ENCODE data around the gene IVL.

The IVL gene

GRCh38 chr1:152951711-152952110 is 43.4 kb downstream of the IVL start:
- DNase-seq (ENCODE audit: low read depth, low spot score): no peak

DNA sequence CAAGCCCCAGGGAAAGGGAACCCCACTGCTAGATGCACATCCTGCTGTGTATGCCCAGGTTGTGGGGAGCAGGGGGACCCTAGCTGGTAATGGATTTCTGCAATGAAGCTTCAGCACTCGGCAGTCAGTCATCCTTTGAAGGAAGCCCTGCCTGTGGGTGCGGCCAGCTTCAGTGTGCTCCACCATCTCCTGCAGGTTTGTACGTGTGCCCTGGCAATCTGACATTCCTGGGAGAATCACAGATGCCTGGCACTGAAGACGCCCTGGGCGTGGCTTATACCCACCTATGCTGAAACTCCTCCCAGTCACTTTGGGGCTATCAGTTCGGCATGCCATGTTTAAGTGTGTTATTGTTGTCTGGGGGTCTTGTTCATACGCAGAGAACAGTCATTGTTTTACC is 45.4 kb downstream of the IVL start:
- DNase-seq (ENCODE audit: low read depth, low spot score): no peak

DNA sequence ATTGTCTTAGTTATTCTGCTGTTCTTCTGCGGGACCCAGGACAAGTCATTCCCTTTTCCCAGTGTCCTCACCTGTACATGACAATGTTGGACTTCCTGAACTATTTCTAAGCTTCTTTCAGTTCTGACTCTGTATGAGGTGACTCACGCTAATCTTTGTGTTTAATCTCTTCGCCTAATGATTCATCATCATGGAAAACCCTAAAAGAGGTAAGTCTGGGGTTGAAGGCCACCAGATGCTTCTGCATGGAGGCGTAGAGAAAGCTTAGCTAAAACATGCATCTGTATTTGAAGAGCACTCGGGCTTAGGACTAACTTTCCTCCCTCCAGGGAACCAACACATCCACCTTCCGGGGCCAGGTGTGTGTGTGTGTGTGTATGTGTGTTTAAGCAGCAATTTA is 46.1 kb downstream of the IVL start:
- DNase-seq (ENCODE audit: low read depth, low spot score): no peak

- DNase-seq (ENCODE audit: low read depth, low spot score): no peak
Observed at GRCh38 chr1:152957561-152957960, 49.2 kb downstream of the IVL start.

DNA sequence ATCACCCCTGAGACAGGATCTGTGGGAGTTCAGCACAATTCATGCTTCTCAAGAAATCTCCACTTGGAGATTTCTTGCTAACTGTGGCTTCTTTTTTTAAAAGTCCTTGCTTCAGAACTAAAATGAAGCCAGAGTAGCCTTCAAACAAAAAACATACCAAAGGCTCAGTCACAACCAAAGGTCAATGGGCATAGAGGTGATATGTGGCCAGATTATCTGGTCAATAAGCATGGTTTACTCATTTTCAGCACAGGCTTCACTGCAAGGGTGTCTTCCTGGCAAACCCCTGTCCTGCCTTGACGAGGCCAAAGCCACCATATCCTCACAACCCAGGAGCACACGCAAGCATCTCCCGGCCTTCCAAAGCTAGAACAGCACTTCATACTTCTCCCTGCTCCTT is 50.9 kb downstream of the IVL start:
- no peak for DNase-seq (ENCODE audit: low read depth, low spot score)

DNA sequence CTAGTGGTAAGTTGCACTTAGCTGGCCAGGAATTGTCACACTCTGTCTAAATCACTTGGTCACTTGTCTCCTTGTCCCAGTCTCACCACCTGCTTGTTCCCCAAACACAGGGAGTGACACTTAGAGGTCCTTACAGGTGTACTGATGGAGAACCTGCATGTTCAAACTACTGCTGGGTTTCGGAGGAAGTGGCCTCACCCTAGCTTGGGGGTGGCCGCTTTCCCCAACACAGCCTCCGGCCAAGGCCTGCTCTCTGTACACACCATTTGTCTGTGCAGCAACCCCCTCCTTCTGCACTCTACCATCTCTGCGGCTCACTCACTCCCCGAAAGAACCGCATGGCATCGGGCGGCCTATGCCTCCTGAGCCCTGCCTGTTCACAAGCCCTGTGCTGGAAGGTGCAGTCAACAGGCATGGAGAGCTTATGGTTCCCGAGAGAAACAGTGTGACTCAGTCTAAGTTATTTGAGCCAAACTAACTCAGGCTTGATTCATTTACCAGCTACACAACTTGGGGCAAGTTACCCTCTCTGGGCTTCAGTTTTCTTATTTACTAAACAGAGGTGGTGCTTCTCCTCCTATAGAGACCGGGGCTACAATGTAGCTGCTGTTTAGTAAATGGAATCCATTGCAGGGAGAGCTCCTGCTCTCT is 51.6 kb downstream of the IVL start:
- DNase-seq (ENCODE audit: low read depth, low spot score): no peak

- no peak for DNase-seq (ENCODE audit: low read depth, low spot score)
Observed at GRCh38 chr1:152960452-152961044, 52.2 kb downstream of the IVL start.

Measured in brain pericyte (primary cell).